Transverse colon (tissue), 4 donors: ENCODE measurements around the gene MBP.

ENCODE experiments used
- POLR2A ChIP-seq: fragments of 450-650 bp; IDR thresholded peaks from one replicate; pipeline ENCODE4 v1.6.1; 2016; ENCODE audit warnings: antibody characterized with exemption, mild to moderate bottlenecking, moderate library complexity
- POLR2AphosphoS5 ChIP-seq, 3 donors: sonication (generic); formaldehyde crosslinking; IDR thresholded peaks; one replicate each; pipeline ENCODE4 v1.6.1; 2016; ENCODE audit warnings: antibody characterized with exemption in 3 of 3
- TF ChIP-seq, protein P1 (sequence below), 5 experiments: fragments of 200-600 bp in 3 of 5; fragments of 450-650 bp in 2 of 5; sonication (generic) in 3 of 5; IDR thresholded peaks; 1 replicate in 2 of 5; 2 replicates in 3 of 5; pipeline ENCODE4 v1.5.1; 2016 to 2017; ENCODE audit warnings: antibody characterized with exemption in 5 of 5, inconsistent platforms in 3 of 5, mild to moderate bottlenecking in 2 of 5, moderate library complexity in 1 of 5

DNA sequence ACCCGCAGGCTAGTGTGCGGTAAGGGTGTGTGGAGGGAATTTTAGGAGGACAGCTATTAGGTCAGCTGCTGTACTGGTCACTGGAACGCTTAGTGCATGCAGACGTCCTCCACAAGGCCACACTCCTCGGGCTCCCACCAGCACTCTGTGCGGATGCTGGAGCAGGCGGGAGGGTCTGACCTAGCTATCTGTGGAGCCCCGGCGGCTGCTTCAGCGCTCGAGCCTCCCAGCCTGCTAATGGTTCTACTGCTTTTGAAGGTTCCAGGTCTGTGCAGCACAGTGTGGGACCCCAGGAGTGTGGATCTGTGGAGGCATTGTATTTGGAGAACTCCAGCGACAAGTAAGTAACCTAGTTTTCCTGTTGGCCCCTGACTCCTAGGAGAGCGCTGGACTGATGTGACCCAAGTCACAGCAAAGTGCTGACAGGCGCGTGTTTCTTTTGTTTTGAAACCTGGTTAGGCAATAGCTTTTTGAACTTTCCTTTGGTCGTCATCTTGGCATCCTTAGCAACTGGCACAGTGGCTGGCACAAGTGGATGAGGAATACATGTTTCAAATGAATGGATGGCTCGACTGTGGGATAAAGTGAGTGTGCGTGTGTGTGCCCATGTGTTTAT is 196.8 kb downstream of the MBP start:
- TF ChIP-seq POLR2A (no peak), POLR2AphosphoS5 (IDR thresholded peaks at IDR 0.05) (no peak)
- TF ChIP-seq, protein P1, sequence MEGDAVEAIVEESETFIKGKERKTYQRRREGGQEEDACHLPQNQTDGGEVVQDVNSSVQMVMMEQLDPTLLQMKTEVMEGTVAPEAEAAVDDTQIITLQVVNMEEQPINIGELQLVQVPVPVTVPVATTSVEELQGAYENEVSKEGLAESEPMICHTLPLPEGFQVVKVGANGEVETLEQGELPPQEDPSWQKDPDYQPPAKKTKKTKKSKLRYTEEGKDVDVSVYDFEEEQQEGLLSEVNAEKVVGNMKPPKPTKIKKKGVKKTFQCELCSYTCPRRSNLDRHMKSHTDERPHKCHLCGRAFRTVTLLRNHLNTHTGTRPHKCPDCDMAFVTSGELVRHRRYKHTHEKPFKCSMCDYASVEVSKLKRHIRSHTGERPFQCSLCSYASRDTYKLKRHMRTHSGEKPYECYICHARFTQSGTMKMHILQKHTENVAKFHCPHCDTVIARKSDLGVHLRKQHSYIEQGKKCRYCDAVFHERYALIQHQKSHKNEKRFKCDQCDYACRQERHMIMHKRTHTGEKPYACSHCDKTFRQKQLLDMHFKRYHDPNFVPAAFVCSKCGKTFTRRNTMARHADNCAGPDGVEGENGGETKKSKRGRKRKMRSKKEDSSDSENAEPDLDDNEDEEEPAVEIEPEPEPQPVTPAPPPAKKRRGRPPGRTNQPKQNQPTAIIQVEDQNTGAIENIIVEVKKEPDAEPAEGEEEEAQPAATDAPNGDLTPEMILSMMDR (IDR thresholded peaks at IDR 0.05), result no peak
